K562 (cell line): ENCODE results near the gene LMNB1. TPM values are rescaled to one million over a fixed set of nuclear protein-coding genes. Genes with fewer than 3 reads are reported as not detected.

Experiments
- ARNT ChIP-seq, 2 experiments: fragments of 450-650 bp; IDR thresholded peaks; 2 replicates each; pipeline ENCODE4 v1.6.1; 2016; ENCODE audit warnings: mild to moderate bottlenecking in 1 of 2
- DPF2 ChIP-seq: fragments of 450-650 bp; IDR thresholded peaks from 2 replicates; pipeline ENCODE4 v1.6.1; 2016
- HCFC1 ChIP-seq: IDR thresholded peaks from 2 replicates; pipeline ENCODE4 v1.6.1; 2012; ENCODE audit warnings: low read depth, low read length, improper control_type of control experiment
- HMGN3 ChIP-seq: IDR thresholded peaks from 2 replicates; pipeline ENCODE4 v1.6.1; 2011; ENCODE audit warnings: borderline replicate concordance, low read depth, mild to moderate bottlenecking, mixed read lengths, low read length; ENCODE audit not compliant: insufficient read length; ENCODE audit errors: extremely low read depth
- MXD1 ChIP-seq: fragments of 250-450 bp; sonication (Bioruptor Pico); IDR thresholded peaks from 2 replicates; pipeline ENCODE4 v1.8.0; 2021; ENCODE audit warnings: borderline replicate concordance, mild to moderate bottlenecking, moderate library complexity; ENCODE audit not compliant: poor library complexity, severe bottlenecking
- NR3C1 ChIP-seq: sonication (generic); formaldehyde crosslinking; IDR thresholded peaks from 2 replicates; pipeline ENCODE4 v1.8.1; 2022; ENCODE audit warnings: missing genetic modification reagents
- PCBP1 ChIP-seq: fragments of 200-400 bp; formaldehyde crosslinking; IDR thresholded peaks from 2 replicates; pipeline ENCODE4 v1.6.1; 2018; ENCODE audit warnings: mild to moderate bottlenecking, low read depth, low read length; ENCODE audit not compliant: poor library complexity, severe bottlenecking
- TBL1XR1 ChIP-seq, 2 experiments: IDR thresholded peaks; 2 replicates each; pipeline ENCODE4 v1.6.1; 2012; ENCODE audit warnings: improper control_type of control experiment in 2 of 2, low read length in 2 of 2, mild to moderate bottlenecking in 1 of 2
- THAP12 ChIP-seq: fragments of 250-450 bp; sonication (Bioruptor Pico); IDR thresholded peaks from 2 replicates; pipeline ENCODE4 v1.9.0; 2021; ENCODE audit warnings: mild to moderate bottlenecking, inconsistent platforms
- UBTF ChIP-seq, 2 experiments: IDR thresholded peaks; 2 replicates each; pipeline ENCODE4 v1.6.1; 2012; ENCODE audit warnings: improper control_type of control experiment in 2 of 2, low read depth in 2 of 2, low read length in 2 of 2, borderline replicate concordance in 1 of 2
- ZBTB2 ChIP-seq: fragments of 450-650 bp; IDR thresholded peaks from 2 replicates; pipeline ENCODE4 v1.6.1; 2016; ENCODE audit warnings: antibody characterized with exemption
- ZBTB9 ChIP-seq: fragments of 450-650 bp; formaldehyde crosslinking; IDR thresholded peaks from 2 replicates; pipeline ENCODE4 v1.4.0; 2020; ENCODE audit warnings: mild to moderate bottlenecking, moderate library complexity
- ZNF212 ChIP-seq: fragments of 450-650 bp; formaldehyde crosslinking; IDR thresholded peaks from 2 replicates; pipeline ENCODE4 v1.4.0; 2020; ENCODE audit warnings: mild to moderate bottlenecking
- ZNF224 ChIP-seq: sonication (generic); formaldehyde crosslinking; IDR thresholded peaks from 2 replicates; pipeline ENCODE4 v1.8.0; 2022; ENCODE audit warnings: mild to moderate bottlenecking, missing genetic modification reagents
- ZNF586 ChIP-seq: fragments of 450-650 bp; formaldehyde crosslinking; conservative IDR thresholded peaks from 2 replicates; pipeline ENCODE4 v1.4.0; 2020; ENCODE audit warnings: mild to moderate bottlenecking, moderate library complexity
- ZSCAN29 ChIP-seq: fragments of 450-650 bp; IDR thresholded peaks from 2 replicates; pipeline ENCODE4 v1.6.1; 2017
- polyA plus RNA-seq, 8 experiments: library from polyadenylated mRNA; depleted of rRNA in 4 of 8; stranded (reverse) in 5 of 8; unstranded in 3 of 8; fragments of >200 nt; fragmentation: Nextera tagmentation in 2 of 8; fragmentation: Illumina TruSeq in 1 of 8; extraction: Ambion mirVana in 2 of 8; extraction: Trizol in 1 of 8; gene quantifications; 2 replicates each; pipeline versions ENCODE4 v1.2.1 to v1.2.3, GENCODE V29; 2011 to 2014; ENCODE audit warnings: inconsistent platforms in 1 of 8, missing spikeins in 1 of 8
- total RNA-seq, 7 experiments: library from RNA; depleted of rRNA in 6 of 7; stranded (reverse); fragments of >200 nt in 6 of 7; fragmentation: Illumina TruSeq in 2 of 7; extraction: Trizol in 2 of 7; gene quantifications; 2 replicates each; pipeline versions ENCODE4 v1.2.1 to v1.2.3, GENCODE V29; 2011 to 2021; ENCODE audit warnings: low replicate concordance in 1 of 7
- TF ChIP-seq, protein P1 (sequence below): sonication (generic); formaldehyde crosslinking; IDR thresholded peaks from 2 replicates; pipeline ENCODE4 v1.8.0; 2022; ENCODE audit warnings: mild to moderate bottlenecking, missing genetic modification reagents

The LMNB1 gene
- total and polyA plus RNA-seq, 9 of the 15 experiments (the other 6 are each of a cell fraction or from before 2014, with no cell fraction given): 2.8 to 190 (median 131) TPM

- 0 out of 2 replicates have a peak, but pooled peaks have one; percentile 20 for TF ChIP-seq THAP12 (CRISPR knock-in tag)
- TF ChIP-seq DPF2: no peak
- no peak for TF ChIP-seq ZSCAN29
- TF ChIP-seq ZBTB2: no peak
- no peak for TF ChIP-seq ZNF212
- TF ChIP-seq PCBP1: peak; percentile 22
- no peak for TF ChIP-seq MXD1 (CRISPR knock-in tag)
- no peak for TF ChIP-seq ARNT (IDR thresholded peaks at IDR 0.05)
- TF ChIP-seq HCFC1: peak; percentile 6; the same call in 1 of the 2 replicates
- 0 out of 4 replicates have a peak, but pooled peaks of 1 of the 2 experiments have one; percentile 72 for TF ChIP-seq UBTF (IDR thresholded peaks at IDR 0.05; ENCODE audit: borderline replicate concordance in 1 of 2, low read depth in 2 of 2, low read length in 2 of 2)
- 0 out of 2 replicates have a peak, but pooled peaks have one; percentile 65 for TF ChIP-seq NR3C1
- 0 out of 2 replicates have a peak, but pooled peaks have one; percentile 18 for TF ChIP-seq ZNF224 (CRISPR knock-in tag)
- no peak for TF ChIP-seq ZNF586
- TF ChIP-seq TBL1XR1 (IDR thresholded peaks at IDR 0.05; ENCODE audit: low read length in 2 of 2): no peak
- TF ChIP-seq ZBTB9 (CRISPR knock-in tag): peak; percentile 58; the same call in 1 of the 2 replicates
- TF ChIP-seq HMGN3: no peak
- TF ChIP-seq, protein P1, sequence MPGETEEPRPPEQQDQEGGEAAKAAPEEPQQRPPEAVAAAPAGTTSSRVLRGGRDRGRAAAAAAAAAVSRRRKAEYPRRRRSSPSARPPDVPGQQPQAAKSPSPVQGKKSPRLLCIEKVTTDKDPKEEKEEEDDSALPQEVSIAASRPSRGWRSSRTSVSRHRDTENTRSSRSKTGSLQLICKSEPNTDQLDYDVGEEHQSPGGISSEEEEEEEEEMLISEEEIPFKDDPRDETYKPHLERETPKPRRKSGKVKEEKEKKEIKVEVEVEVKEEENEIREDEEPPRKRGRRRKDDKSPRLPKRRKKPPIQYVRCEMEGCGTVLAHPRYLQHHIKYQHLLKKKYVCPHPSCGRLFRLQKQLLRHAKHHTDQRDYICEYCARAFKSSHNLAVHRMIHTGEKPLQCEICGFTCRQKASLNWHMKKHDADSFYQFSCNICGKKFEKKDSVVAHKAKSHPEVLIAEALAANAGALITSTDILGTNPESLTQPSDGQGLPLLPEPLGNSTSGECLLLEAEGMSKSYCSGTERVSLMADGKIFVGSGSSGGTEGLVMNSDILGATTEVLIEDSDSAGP: no peak
Measured at GRCh38 chr5:126777257-126777974, 480 bp downstream of the LMNB1 start (continued).
